NK-92 (cell line): ENCODE results near the gene CREB3L2.
"Not testable (repeated sequence)": the region's sequence is repeated elsewhere in the genome, so short reads cannot be mapped to it uniquely, and the experiment has no call there.

Experiments used
- DNase-seq: peaks from one replicate; lab custom pipeline; 2025; ENCODE audit not compliant: unreplicated experiment; lab: John Stamatoyannopoulos, UW

CREB3L2 gene

DNA sequence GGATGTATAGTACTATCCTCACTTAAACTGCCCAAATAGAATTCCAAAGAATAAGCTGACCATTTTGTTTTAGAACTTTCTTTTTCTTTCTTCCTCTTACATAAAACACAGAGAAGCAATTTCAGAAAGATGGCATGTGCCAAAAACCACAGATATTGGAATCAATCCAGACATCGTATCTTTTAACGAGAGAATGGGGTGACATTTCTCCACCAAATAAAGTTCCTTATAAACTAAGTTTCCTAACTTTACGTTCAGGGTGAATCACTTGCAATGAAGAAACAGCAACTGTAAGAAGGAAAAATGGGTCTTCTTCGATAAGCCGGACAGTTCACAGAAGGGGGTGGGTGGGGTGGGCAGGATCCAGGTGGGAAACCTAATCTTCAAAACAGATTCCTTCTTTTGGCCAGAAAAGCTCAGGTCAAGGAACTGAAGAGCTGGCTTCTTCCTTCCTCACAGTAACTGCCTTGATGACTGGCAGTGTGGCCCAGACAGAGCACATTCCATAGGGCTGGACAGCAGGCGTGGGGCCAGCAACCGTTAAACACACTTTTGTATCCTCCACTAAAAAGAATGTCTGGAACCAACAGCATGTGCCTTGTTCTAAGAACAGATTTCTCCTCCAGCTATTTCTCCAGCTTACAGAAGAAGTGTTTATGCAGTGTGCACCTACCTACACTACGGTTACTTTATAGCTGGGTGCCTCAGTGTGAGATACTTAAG is 31.5 kb downstream of the CREB3L2 start:
- DNase-seq, result no peak

DNA sequence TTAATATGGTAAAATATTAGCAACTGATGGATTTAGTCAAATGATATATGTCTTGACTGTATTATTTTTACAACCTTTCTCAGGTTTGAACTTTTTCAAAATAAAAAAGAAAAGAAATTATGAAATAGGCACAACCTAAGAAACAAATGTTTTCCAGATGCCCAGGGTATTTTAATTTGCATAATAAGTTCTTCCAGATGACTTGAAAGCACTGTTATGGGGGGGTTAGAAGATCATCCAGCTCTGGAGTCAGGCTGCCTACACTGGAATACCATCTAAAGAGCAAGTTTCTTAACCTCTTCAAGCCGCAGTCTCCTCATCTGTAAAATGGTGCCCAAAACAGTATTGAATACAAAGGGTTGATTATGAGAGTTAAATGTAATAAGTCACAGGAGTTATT is 32.1 kb downstream of the CREB3L2 start:
- DNase-seq, result no peak

DNA sequence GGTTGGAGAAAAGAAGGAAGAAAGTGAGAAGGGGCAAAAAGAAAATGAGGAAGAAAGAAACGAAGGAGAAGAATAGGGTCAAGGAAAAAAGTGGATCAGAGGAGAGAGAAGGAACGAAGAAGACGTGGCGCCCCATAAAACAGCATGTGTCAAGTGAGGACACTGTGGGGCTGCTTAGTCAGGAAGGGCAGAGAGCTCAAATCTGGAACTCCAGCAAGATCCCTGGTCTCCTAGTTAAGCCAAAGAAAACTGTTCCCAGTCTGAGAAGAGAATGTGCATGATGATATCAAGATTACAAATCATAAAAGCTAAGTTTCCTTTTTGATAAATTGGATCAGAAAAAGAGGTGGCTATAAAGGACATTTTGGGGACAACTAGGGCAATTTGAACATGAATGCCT is 33.0 kb downstream of the CREB3L2 start:
- DNase-seq, result no peak

DNA sequence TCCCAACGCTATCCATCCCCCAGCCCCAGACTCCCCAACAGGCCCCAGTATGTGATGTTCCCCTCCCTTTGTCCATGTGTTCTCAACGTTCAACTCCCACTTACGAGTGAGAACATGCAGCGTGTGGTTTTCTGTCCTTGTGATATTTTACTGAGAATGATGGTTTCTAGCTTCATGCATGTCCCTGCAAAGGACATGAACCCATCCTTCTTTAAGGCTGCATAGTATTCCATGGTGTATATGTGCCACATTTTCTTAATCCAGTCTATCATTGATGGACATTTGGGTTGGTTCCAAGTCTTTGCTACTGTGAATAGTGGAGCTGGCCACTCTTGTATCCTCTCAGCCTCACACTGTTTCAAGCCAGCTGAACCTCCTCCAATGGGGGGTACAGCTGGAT is 33.5 kb downstream of the CREB3L2 start:
- not testable (repeated sequence) for DNase-seq

DNA sequence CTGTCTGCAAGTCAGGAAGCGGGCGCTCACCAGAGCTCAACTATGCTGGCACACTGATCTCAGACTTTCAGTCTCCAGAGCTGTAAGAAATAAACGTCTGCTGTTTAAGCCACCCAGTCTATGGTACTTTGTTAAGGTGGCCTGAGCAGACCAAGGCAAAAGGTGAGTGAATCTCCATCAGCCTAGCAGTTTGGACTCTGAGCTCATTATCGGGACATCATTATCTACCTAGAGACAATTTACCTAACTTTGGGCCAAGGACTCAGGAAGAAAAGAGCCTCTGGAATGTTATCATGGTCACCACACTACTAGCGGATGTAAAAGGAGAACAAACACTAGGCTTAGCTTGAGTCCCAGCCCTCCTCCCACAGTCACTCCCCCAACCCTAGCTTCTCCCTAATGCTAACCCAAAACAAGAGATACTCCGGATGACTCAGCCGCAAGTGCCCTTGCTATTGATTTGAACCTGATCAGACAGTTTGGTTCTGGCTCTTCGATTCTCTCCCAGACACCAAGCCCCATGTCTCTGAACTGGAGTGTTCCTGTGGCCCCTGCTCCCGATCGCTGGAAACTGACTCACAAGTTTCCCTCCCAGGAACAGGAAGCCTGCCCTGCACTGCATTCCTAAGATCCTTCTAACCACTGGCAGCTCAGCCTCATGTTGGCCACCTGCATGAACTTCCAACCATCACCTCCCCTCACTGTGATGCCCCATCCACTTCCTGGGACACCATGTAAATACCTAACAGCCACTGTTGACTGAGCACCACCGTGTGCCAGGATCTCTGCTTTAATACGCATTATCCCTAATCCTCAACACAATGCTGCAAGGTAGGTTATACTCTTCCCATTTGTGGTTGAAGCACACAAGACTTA is 34.5 kb downstream of the CREB3L2 start:
- no peak for DNase-seq

DNA sequence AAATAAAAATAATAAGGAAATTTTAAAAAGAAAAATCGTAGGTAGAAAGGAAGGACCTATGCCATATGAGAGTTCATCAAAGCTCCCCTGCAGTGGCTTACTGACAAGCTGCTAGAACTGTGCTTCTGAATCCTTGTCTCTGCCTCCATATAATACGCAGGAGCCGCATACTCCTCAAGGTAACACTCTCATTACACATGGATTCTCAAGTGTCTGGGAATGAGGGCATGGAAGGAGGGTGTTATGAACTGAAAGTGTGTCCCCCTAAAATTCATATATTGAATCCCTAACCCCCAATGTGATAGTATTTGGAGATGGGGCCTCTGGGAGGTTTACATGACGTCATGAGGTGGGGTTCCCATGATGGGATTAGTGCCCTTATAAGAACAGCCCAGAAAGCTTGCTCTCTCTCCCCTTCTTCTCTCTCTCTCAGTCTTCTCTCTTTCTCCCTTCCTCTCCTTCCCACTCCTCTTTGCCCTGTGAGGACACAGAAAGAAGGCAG is 35.2 kb downstream of the CREB3L2 start:
- no peak for DNase-seq

DNA sequence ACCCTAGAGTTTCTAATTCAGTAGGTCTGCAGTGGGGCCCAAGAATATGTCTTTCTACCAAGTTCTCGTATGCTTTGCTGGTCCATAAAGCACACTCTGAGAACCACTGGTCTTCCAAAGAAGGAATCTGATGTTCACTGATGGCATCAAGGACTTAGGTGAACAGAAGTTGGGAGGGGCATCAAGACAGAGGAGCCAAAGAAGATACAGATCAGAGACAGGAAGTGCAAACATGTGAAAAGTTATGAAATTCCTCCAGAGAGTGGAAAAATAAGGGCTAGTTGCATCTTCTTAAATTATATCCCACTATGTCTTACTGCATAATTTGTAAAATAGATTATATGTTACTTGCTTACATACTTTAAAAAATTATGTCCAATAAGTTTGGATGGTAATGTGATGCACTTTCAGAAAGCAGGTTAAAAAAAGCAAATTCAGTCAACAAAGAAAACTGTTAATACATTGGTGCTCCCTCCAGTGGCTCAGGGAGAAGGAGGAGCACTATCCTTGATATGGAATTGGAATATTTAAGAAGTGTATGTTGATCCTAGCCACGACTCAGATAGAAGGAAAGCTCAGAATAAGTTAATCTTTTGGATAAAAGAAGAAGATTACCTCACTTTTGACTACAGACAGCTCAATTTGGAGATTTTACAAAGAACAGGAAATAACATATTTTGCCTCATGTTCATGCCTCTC is 35.8 kb downstream of the CREB3L2 start:
- DNase-seq, result no peak

DNA sequence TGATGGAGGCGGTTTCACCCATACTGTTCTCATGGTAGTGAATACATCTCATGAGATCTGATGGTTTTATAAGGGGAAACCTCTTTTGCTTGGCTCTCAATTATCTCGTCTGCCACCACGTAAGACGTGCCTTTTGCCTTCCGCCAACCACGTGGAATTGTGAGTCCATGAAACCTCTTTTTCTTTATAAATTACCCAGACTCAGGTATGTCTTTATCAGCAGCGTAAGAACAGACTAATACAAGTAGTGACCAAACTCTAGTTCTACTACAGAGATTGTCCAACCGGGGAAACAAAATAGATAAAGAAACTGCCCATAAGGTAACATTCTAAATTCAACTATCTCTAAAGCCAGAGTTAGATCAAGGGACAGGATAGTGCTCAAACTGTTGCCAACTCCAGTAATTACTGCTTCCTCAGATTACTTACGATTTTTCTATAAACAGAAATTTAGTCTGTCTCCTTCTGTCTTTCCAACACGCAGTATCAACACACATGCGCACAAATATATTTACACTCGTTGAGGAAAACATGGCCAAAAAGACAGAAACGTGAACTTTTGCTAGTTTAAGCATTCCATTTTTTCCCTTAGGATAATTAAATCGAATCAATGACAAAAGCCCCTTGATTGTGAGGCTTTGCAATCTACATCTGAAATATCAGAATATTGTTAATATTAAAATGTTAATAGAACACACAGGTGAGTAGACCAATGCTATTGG is 36.9 kb downstream of the CREB3L2 start:
- DNase-seq, result no peak

DNA sequence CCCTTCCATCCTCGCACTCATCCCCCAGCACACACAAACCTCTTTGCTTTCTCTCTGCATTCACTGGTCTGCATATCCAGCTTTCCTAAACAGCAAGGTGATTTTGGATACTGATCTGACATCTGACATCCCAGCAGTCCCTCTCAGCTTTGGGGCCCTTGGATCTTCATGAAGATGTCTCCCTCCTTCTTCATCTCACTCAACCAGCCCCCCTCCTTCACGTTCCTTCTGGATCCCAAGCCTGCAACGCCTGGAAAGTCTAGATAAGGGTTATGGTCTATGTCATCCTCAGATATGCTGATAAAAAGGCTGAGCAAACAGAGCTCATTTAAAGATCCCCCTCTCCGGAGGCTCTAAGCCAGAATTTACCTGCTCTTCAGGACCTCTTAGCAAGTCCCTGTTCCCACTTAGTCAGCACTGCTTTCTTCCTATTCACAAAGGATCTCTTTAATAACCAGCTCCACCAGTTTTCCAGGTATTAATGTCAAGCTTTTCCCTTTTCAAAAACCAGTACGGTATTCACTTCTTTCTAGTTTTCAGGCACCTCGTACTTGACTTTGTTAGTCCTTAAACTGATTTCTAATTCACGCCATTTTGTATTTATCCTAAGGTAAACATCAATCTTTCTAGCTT is 38.9 kb downstream of the CREB3L2 start:
- no peak for DNase-seq

DNA sequence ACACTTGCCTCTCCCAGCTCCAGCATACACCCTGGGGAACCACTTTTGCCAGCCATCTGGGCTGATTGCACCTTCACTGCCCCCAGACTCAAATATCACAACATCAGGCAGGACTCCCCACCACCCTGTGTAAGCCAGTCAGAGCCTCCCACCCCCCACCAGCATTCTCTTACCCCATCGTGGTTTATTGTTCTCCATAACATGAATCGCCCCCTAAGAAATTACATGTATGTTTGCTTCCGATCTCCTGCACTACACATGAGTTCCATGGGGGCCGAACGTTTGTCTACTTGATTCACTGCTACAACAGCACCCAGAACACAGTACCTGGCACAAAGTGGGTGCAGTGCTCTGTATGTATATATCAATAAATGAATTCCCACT is 39.4 kb downstream of the CREB3L2 start:
- no peak for DNase-seq

DNA sequence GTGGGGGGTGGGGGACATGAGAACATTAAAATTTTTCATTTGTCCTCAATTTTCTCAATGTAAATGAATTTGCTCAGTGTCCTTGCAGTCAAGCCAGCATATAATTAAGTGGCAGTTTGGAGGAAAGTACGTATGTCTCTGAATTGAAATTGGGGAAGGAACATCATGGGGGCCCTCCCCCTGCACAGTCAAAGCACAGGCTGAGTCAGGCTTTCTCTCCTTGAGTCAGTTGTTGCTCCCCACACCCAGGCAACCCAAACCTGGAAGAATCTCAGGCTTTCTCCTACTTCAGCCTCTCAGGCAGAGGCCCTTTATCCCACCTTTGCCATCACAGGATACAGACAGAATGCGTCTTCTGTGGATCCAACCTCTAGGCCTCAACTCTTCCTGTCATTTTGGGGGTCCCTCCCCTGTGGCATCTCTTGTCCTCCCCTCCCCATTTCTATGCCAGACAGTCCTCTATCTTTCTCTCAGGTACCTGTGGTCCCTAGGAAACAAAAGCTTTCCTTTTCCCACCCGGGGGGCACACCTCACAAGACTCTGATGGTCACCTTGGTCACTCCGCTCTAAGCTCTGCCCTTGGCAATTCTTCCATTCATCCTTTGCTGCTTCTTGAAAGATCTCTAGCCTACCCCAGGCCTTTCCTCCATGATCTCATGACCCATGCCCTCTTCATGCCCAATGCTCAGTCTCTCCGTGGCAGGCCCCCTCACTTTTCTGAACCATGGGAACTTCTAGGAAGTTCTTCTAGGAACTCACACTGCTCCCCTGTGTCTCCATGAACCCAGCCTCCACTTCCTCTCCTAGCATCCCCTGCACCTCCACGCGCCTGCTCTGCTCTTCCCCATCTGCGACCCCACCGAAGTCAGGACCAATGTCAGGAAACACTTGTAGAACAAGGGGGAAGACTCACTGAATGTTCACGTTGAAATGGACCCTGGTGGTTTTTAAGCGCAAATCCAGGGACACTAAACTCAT is 40.4 kb downstream of the CREB3L2 start:
- DNase-seq, result no peak

DNA sequence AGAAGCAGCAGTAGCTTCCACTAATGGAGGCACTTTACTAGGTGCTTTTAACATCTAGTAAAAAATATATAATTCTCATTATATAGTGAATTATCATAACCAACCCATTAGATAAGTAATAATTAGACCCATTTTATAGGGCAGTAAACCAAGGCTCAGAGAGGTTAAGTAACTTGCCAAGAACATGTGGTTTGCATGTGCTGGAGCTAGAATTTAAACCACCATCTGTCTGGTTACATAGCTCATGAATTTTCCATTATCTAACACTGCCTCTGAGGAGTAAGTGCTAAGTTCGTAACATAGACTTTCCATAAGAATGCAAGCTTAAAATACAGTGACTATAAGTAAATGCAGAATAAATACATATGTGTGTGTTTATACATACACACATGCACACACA is 41.9 kb downstream of the CREB3L2 start:
- no peak for DNase-seq

DNA sequence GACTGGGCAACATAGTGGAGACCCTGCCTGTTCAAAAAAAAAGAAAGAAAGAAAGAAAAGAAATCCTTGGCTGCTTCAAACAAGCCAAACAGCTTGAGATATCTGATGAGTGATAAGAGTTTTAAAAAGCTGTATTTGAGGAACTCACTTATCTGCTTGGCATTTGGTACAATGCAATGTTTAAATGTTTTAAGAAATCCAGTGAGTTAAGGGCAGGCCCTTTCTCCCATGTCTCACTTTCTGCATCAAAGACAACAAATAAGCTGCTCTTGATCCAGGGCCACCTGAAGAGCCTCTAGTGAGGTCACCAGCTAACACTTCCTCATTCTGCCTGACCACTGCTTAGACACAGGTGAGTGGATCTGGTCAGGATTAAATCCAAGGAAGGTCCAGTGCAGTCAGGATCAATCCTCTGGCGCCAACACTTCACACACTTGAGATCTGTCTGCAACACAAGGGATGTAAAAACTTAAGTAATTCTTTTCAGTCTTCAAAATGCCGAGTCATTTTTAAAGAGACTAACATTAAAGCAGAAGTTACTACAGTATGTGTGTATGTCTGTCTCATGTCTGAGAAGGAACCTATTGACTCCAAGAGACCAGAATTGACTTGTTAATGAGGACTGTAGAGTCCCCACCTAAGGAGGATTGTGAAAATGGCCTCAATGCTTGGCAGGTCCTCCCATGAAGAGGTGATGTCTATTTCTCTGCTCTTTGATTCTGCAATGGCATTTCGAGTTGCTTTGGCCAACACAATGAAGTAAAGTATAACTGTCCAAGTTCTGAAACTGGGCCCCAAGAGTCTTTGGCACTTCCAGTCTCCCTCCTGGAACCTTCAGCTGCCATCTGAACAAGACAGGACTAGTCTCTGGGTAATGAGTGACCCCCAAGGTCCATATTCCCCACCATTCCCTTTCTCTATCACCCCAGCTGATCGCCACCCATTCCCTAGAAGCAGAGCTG is 43.1 kb downstream of the CREB3L2 start:
- no peak for DNase-seq

DNA sequence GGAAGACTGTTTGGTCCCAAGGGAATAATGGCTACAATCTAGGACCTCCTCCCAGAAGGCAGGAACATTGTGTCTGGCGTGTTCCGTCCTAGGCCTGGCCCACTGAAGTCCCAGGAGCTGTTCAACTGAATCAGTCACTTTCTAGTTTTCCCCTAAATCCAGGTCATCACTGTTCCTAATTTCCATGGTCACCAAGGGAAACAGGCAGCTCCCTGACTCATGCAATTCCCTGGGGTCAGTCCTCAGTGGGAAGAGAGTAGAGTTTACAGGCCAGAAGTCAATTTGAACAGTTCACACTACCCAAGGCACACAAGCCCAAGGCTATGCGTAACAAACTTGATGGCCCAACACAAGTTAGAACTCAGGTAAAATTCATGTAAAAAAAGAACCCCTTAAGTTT is 44.0 kb downstream of the CREB3L2 start:
- DNase-seq, result no peak

DNA sequence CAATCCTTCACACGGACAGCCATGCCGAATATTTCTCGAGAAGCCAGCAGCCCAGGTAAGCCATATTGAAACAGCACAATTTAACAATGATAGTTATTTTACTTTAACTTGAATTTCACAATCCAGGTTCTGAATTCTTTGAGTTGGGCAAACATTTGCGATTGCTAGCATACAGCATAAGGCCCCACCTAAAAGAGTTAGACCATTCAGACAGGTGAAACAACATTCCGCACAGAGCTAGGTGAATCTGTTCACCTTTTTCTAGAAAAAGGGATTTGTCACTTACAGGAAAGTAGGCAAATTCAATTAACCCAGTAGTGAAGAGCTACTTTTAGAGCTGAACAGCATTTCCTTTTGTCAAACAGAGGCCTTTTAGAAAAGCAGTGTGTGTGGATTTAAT is 45.3 kb downstream of the CREB3L2 start:
- no peak for DNase-seq

DNA sequence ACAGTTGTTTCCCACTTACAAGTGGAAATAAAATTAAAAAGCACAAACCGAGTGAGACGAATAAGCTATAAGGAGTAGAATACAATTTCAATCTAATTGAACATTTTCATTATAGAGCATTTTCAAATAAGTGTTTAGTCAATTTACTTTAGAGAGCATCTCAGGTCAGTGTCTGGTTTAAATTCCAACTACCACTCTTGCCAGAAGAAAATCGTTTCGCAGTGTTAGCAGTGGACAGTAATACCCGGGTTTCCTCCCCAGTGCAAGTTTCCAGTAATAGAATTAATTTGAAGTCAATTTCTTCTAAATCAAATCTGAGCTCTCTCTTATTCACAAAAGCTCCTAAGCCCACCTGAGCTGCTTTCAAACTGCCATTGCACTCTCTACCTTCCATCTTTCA is 45.7 kb downstream of the CREB3L2 start:
- no peak for DNase-seq

DNA sequence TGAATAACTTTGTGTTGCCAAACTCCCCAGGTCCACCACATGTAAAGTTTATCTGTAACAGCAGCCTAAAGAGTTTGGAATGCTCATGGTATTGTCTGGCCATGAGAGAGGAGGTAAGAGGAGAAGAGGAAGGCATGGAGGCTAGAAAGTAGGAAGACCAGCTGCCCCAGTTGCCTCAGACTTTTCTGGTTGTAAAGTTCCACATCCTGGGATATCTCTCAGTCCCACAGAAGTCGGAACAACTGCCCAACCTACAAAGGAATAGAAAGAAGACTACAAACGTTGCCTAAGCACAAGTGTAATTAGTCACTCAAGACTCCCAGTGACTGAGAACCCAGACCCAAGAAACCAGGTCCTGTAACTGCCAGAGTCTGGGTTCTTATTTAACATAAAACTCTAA is 47.3 kb downstream of the CREB3L2 start:
- DNase-seq, result no peak
